Stimulated activated CD4-positive, alpha-beta T cell treated with anti-CD3 and anti-CD28 coated beads, Interleukin-1b, Interleukin-23, amount 100 ng/mL, for 48 hours (primary cell): ENCODE results near the gene NQO1.
"Not testable (repeated sequence)": the region's sequence is repeated elsewhere in the genome, so short reads cannot be mapped to it uniquely, and the experiment has no call there.

ENCODE experiments used
- DNase-seq: peaks from one replicate; pipeline ENCODE4 v3.0.0-alpha.2; 2020

NQO1 gene

GRCh38 chr16:69741951-69742904 is 15.9 kb upstream of the NQO1 start:
- no peak for DNase-seq

- no peak for DNase-seq
These were observed 15.2 kb upstream of the NQO1 start for GRCh38 chr16:69741519-69741918.

GRCh38 chr16:69732101-69732500 is 5.7 kb upstream of the NQO1 start:
- no peak for DNase-seq

GRCh38 chr16:69731280-69731679 is 4.9 kb upstream of the NQO1 start:
- DNase-seq: not testable (repeated sequence)

DNA sequence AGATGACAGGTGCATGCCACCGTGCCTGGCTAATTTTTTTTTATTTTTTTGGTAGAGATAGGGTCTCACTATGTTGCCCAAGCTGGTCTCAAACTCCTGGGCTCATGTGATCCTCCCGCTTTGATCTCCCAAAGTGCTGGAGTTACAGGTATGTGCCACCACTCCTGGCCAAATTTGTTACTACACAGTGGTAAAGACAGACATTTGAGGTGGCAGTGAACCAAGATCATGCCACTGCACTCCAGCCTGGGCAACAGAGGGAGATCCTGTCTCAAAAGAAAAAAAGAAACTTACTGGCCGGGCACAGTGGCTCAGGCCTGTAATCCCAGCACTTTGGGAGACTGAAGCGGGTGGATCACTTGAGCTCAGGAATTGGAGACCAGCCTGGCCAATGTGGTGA is 2.7 kb upstream of the NQO1 start:
- DNase-seq: not testable (repeated sequence)

DNA sequence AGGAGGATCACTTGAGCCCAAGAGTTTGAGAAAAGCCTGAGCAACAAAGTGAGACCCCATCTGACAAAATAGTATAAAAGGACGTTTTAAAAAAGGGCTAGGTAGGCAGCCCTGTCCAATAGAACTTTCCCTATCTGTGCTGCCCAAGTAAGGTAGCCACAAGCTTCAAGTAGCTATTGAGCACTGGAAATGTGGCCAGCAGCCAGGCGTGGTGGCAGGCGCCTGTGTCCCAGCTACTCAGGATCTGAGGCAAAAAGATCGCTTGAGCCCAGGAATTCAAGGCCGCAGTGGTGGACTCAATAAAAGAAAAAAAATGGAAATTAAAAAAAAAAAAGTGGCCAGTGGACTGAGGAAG is 1.5 kb upstream of the NQO1 start:
- no peak for DNase-seq

GRCh38 chr16:69725480-69726312 is 664 bp downstream of the NQO1 start:
- no peak for DNase-seq

DNA sequence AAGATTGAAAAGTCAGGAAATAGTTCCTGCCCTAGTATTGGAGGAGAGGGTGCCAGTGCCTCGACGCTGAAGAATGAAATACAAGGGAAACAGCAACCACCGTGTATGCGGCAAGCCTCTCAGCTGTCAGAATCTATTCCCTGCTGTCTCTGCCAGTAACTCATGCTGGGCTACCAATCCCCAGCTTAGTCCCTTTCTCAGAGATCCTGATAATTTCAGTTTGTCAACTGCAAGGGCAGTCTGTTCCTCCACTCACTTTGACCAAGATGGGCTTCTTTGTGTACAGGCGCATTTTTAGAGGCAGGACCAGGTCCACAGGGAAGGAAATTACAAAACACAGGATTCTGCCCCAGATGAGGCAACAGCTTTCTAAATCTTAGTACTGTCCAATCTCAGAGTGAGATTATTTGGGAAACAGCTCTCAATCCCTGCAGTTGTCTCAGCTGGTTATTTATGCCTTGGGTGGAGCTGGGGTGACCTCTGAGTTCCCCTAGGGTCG is 1.3 kb downstream of the NQO1 start:
- DNase-seq: no peak

GRCh38 chr16:69724414-69724873 is 1.9 kb downstream of the NQO1 start:
- DNase-seq: no peak

GRCh38 chr16:69721441-69721957 is 4.9 kb downstream of the NQO1 start:
- DNase-seq: no peak

DNA sequence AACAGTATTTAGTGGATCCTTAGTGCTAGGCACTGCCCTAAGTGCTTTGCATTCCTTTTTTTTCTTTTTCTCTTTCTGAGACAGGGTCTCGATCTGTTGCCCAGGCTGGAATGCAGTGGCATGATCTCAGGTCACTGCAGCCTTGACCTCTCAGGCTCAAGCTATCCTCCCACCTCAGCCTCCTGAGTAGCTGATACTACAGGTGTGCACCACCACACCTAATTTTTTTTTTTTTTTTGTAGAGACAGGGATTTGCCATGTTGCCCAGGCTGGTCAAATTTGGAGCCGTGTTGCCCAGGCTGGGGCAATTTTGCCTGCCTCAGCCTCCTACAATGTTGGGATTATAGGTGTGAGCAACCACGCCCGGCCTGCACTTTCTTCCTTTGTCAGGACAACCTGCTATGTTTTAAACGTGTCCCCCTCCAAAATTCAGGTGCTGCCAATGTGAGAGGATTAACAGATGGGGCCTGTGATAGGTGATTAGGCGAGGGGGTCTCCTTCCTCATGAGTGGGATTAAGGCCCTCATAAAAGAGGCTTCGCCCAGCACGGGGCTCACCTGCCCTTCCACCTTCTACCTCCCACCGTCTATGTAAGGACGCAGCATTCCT is 5.4 kb downstream of the NQO1 start:
- DNase-seq: no peak

DNA sequence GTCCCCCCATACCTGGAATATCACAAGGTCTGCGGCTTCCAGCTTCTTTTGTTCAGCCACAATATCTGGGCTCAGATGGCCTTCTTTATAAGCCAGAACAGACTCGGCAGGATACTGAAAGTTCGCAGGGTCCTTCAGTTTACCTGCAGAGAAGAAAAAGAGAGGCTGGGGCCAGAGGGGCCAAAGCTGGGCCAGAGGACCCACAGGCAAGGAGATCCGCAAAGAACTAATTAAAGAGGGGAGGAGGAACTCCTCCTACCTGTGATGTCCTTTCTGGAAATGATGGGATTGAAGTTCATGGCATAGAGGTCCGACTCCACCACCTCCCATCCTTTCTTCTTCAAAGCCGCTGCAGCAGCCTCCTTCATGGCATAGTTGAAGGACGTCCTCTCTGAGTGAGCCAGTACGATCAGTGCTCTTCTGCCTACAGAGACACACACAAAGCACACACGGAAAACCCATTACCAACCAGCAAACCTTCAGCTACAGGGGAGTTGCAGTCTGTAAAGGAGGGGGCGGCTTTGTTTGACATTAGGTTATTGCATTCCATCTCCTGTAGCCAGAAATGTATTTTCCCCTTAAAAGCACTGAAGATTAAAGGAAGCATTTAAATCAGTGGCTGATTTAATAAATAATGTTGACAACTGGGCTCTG is 8.1 kb downstream of the NQO1 start:
- DNase-seq: no peak

GRCh38 chr16:69717066-69717465 is 9.3 kb downstream of the NQO1 start:
- no peak for DNase-seq

DNA sequence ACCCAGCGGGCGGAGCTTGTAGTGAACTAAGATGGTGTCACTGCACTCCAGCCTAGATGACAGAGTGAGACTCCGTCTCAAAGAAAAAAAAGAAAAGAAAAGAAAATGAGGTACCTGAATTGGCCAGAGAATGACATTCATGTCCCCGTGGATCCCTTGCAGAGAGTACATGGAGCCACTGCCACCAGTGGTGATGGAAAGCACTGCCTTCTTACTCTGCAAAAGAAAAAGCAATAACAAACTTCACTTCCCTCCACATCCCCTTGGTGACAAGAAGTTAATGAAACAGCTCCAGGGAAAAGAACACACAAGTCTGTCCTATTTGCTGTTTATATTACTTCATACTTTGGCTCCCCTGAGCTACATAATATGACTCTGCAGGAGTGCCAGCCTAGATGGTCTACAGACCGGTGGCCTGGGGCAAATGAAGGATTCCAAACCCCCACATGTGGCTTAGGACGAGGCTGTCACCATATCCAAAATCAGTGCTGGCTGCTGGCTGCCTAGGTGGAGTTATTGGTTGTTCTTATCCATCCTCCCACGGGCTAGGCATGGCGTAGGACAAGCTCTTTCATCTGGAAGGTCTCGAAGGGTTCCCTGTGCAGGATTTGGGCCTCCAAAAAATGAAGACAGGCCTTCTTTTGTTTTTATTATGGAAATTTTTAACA is 13.3 kb downstream of the NQO1 start:
- no peak for DNase-seq

- no peak for DNase-seq
These were observed 14.1 kb downstream of the NQO1 start for GRCh38 chr16:69712277-69712676.

DNA sequence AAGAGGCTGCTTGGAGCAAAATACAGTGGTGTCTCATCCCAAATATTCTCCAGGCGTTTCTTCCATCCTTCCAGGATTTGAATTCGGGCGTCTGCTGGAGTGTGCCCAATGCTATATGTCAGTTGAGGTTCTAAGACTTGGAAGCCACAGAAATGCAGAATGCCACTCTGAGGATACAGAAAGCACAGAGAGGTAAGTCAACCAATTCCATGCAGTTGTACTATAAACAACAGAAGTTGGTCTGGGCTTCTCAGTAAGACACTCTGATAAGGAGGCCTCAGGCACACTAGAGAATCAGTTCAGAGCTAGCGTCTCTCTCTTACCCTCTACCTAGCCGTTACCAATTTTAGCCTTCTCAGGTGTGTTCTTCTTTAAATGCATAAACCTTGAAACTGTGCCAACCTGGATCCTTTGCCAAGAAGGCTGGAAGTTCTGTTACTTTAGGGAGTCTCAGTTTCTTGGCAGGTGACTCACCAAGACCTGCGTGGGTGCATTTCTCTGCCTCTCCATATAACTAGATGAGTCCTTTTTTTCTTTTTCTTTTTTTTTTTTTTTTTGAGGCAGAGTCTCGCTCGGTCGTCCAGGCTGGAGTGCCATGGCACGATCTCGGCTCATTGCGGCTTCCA is 15.1 kb downstream of the NQO1 start:
- DNase-seq: peak; percentile 24

DNA sequence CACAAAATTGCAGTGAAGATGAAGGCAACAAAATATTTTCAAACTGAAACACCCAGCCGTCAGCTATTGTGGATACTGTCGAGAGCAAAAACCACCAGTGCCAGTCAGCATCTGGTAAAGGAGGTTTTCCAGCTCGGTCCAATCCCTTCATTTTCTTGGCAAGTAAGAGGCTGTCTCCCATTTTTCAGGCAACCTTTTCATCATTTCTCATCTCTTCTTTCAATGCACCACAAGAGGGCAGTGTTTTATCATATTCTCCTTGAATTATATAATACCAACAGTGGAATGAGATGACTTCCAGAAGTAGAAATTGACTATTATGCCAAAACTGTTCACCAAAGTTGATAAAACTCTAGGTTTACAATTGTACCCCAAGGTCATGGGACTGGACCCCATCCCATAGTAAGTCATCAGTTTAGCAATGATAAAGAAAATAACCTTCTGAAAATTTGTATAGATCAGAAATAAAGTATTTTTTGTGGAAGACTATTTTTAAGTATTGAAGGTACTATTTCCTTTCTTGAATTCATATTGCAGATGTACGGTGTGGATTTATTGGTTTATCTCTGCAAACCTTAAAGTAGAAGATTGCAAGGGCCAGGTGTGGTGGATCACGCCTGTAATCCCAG is 16.8 kb downstream of the NQO1 start:
- DNase-seq: no peak

GRCh38 chr16:69707920-69708683 is 18.3 kb downstream of the NQO1 start:
- DNase-seq: no peak

GRCh38 chr16:69706975-69707340 is 19.4 kb downstream of the NQO1 start:
- DNase-seq: no peak
